NK-92 (cell line): ENCODE measurements around the gene TLE3.

ENCODE experiments used
- DNase-seq: peaks from one replicate; lab custom pipeline; 2025; ENCODE audit not compliant: unreplicated experiment; lab: John Stamatoyannopoulos, UW

The TLE3 gene

GRCh38 chr15:70084461-70084860 lies 13.3 kb downstream of the TLE3 start:
- no peak for DNase-seq

- DNase-seq, result no peak
These were observed 13.8 kb downstream of the TLE3 start for GRCh38 chr15:70083946-70084345.

- DNase-seq, result no peak
These were observed 14.3 kb downstream of the TLE3 start for GRCh38 chr15:70083418-70083817.

- no peak for DNase-seq
These were observed 15.3 kb downstream of the TLE3 start for GRCh38 chr15:70082281-70082900.

- no peak for DNase-seq
These were observed 16.1 kb downstream of the TLE3 start for GRCh38 chr15:70081612-70082011.

GRCh38 chr15:70080347-70080746 lies 17.4 kb downstream of the TLE3 start:
- no peak for DNase-seq

GRCh38 chr15:70079888-70080287 lies 17.8 kb downstream of the TLE3 start:
- DNase-seq, result no peak

- DNase-seq, result no peak
These were observed 18.9 kb downstream of the TLE3 start for GRCh38 chr15:70078578-70079417.

- no peak for DNase-seq
These were observed 20.2 kb downstream of the TLE3 start for GRCh38 chr15:70077188-70078147.

- DNase-seq, result no peak
These were observed 23.3 kb downstream of the TLE3 start for GRCh38 chr15:70074380-70074779.

- DNase-seq, result no peak
These were observed 25.2 kb downstream of the TLE3 start for GRCh38 chr15:70072479-70072878.

GRCh38 chr15:70071799-70072198 lies 25.9 kb downstream of the TLE3 start:
- DNase-seq, result no peak

- DNase-seq, result no peak
These were observed 28.0 kb downstream of the TLE3 start for GRCh38 chr15:70069716-70070115.

- DNase-seq, result no peak
These were observed 28.7 kb downstream of the TLE3 start for GRCh38 chr15:70068783-70069565.

- no peak for DNase-seq
These were observed 30.0 kb downstream of the TLE3 start for GRCh38 chr15:70067681-70068080.

- no peak for DNase-seq
These were observed 30.7 kb downstream of the TLE3 start for GRCh38 chr15:70067011-70067410.

GRCh38 chr15:70066447-70066846 lies 31.3 kb downstream of the TLE3 start:
- no peak for DNase-seq

GRCh38 chr15:70066004-70066403 lies 31.7 kb downstream of the TLE3 start:
- DNase-seq, result no peak

- DNase-seq, result no peak
These were observed 32.6 kb downstream of the TLE3 start for GRCh38 chr15:70065006-70065722.

GRCh38 chr15:70064441-70064840 lies 33.3 kb downstream of the TLE3 start:
- DNase-seq, result no peak
